OCI-LY7 (cell line): ENCODE results near the gene ZNF625.

Experiments
- CTCF ChIP-seq: fragments of 200-600 bp; sonication (generic); conservative IDR thresholded peaks from 2 replicates; pipeline ENCODE4 v1.5.1; 2014; ENCODE audit warnings: mild to moderate bottlenecking, antibody characterized with exemption, low read length, moderate library complexity, mixed read lengths
- EZH2phosphoT487 ChIP-seq: fragments of 200-600 bp; sonication (generic); IDR thresholded peaks from 2 replicates; pipeline ENCODE4 v1.6.1; 2018; ENCODE audit warnings: low read depth, borderline replicate concordance, mild to moderate bottlenecking, mixed run types, antibody characterized with exemption, low read length, moderate library complexity, mixed read lengths

GRCh38 chr19:12180377-12180776 is 23.8 kb upstream of the ZNF625 start:
- TF ChIP-seq CTCF (no peak), EZH2phosphoT487 (no peak)
